Measurements from ENCODE around the gene SERPINH1.

SERPINH1 gene

GRCh38 chr11:75596914-75597313 lies 34.9 kb downstream of the SERPINH1 start:
- DNase-seq (ENCODE audit: low read depth in 2 of 2), result no peak

DNA sequence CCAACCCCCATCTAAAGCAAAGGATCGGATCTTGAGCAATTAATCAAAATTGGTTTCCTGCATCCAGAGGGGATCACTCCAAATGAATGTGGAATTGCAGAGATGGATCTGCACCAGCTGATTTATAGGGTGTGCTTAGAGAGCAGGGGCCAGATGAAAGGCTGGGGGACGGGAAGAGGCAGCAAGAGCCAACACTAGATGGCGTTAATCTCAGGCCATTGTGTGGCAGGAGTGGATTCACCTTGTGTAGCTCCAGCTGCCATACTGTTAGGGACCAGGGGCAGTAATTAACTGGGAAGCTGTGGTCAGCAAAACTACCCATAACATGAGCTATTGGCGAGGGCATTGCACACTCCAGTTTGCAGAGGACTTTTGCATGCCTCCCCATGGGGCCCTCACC lies 35.6 kb downstream of the SERPINH1 start:
- no peak for DNase-seq (ENCODE audit: low read depth in 2 of 2)

DNA sequence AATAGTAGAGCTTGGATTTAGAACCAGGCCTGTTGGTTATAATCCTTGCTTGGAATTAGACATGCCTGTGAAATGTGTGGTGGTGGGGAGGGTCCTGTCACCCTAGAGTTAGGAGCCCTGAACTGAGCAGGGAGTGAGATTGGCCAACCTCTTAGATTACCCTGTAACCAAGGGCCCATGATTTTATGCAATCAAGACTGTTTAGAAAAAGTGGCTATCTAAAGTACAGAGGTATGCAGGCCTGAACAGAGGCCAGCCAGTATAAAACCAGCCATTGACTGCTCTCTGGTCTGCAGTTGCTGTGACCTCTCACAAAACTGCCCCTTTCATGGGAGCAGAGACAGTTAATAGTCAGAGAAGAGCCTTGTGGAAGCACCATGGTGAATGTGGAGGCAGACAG lies 36.2 kb downstream of the SERPINH1 start:
- no peak for DNase-seq (ENCODE audit: low read depth in 2 of 2)

- no peak for DNase-seq (ENCODE audit: low read depth in 2 of 2)
Observed at GRCh38 chr11:75598900-75599299, 36.8 kb downstream of the SERPINH1 start.

GRCh38 chr11:75600356-75600755 lies 38.3 kb downstream of the SERPINH1 start:
- no peak for DNase-seq (ENCODE audit: low read depth in 2 of 2)

DNA sequence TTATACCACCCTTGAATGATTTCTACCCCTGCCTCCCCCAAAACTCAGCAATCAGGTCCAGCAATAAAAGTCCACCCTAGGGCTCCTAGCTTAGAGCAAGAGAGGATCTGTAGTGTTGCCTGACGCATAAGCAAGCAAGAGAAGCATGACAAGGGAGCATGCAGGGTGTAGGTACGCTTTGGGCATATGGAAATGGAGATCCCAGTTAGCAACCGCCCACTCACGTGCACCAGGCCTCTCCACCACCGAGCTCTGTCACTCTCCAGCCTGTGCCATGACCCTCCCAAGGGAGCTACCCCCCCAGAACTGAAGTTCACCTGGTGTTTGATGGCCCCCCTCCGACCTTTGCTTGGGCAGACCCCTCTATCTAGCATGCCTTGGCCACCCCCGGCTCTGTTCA lies 39.4 kb downstream of the SERPINH1 start:
- DNase-seq (ENCODE audit: low read depth in 2 of 2), result no peak

GRCh38 chr11:75602951-75603350 lies 40.9 kb downstream of the SERPINH1 start:
- no peak for DNase-seq (ENCODE audit: low read depth in 2 of 2)

GRCh38 chr11:75603791-75604736 lies 42.0 kb downstream of the SERPINH1 start:
- no peak for DNase-seq (ENCODE audit: low read depth in 2 of 2)

DNA sequence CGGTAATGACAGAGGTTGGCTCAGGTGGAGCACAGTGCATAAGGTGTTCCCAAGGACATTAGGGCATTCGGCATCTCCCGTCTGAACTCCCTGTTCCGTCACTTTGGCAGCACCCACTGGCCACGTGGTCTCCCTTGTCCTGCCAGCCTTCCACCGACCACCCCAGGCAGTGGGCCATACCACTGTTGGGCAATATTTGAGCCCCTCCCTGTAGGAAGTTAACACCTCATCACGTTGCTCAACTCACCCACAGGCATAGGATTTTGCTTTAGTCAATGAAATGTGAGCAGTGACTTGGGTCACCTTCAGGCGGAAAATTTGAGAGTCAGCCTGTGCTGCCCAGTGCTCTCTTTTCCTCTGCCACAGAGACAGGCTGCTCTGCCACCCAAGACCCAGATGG lies 44.0 kb downstream of the SERPINH1 start:
- DNase-seq (ENCODE audit: low read depth in 2 of 2), result no peak

DNA sequence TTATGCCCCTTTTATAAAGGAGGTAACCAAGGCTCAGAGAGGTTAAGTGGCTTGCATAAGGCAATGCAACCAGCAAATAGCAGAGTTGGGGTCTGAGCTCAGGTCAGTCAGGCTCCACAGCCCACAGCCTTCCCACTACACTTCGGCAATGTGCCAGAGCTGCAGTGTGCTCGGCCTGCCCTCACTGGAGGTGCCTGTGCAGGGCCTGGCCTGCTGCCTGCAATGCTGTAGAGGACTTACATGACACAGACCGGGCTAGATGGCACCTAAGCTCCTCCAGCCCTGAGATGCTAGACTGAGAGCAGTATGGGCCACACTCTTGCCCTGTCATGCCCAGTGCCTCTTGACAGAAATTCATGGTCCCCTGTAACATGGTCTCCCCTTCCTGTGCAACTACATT lies 49.8 kb downstream of the SERPINH1 start:
- no peak for DNase-seq (ENCODE audit: low read depth in 2 of 2)

- DNase-seq (ENCODE audit: low read depth in 2 of 2), result no peak
Observed at GRCh38 chr11:75615751-75616150, 53.7 kb downstream of the SERPINH1 start.

- DNase-seq (ENCODE audit: low read depth in 2 of 2), result no peak
Observed at GRCh38 chr11:75616281-75616680, 54.2 kb downstream of the SERPINH1 start.

All from stimulated activated CD8-positive, alpha-beta memory T cell treated with anti-CD3 and anti-CD28 coated beads, Interleukin-2, amount 100 ng/mL, for 48 hours (primary cell).